Neural progenitor cell (in vitro differentiated cells): ENCODE measurements around the gene CEP131. TPM values are rescaled to one million over a fixed set of nuclear protein-coding genes. Genes with fewer than 3 reads are reported as not detected.

ENCODE experiments used
- DNase-seq: peaks from one replicate; pipeline ENCODE4 v3.0.0-alpha.2; 2016; ENCODE audit warnings: low spot score
- H2AFZ ChIP-seq: fragments of 200-600 bp; sonication (generic); replicated peaks from 2 replicates; pipeline ENCODE4 v1.6.1; 2016; ENCODE audit warnings: antibody characterized with exemption
- H3F3A ChIP-seq: fragments of 200-600 bp; sonication (generic); 2 replicates; pipeline ENCODE4 v1.6.1; 2016; ENCODE audit warnings: antibody characterized with exemption, low read depth
- H3K27ac ChIP-seq: fragments of 200-600 bp; sonication (generic); 2 replicates; pipeline ENCODE4 v1.5.1; 2016; ENCODE audit warnings: mild to moderate bottlenecking
- H3K27me3 ChIP-seq: fragments of 200-600 bp; sonication (generic); 2 replicates; pipeline ENCODE4 v1.6.1; 2016; ENCODE audit warnings: mild to moderate bottlenecking, moderate library complexity
- H3K36me3 ChIP-seq: fragments of 200-600 bp; sonication (generic); 2 replicates; pipeline ENCODE4 v1.5.1; 2016
- H3K4me1 ChIP-seq: fragments of 200-600 bp; sonication (generic); 2 replicates; pipeline ENCODE4 v1.6.1; 2016; ENCODE audit warnings: mixed run types
- H3K4me2 ChIP-seq: fragments of 200-600 bp; sonication (generic); 2 replicates; pipeline ENCODE4 v1.6.1; 2016
- H3K4me3 ChIP-seq: fragments of 200-600 bp; sonication (generic); 2 replicates; pipeline ENCODE4 v1.5.1; 2016
- H3K79me2 ChIP-seq: fragments of 200-600 bp; sonication (generic); 2 replicates; pipeline ENCODE4 v1.6.1; 2016; ENCODE audit warnings: low read depth
- H3K9ac ChIP-seq: fragments of 200-600 bp; sonication (generic); 2 replicates; pipeline ENCODE4 v1.6.1; 2016
- H3K9me3 ChIP-seq: fragments of 200-600 bp; sonication (generic); 2 replicates; pipeline ENCODE4 v1.5.1; 2016; ENCODE audit warnings: low read depth
- H4K20me1 ChIP-seq: fragments of 200-600 bp; sonication (generic); 2 replicates; pipeline ENCODE4 v1.6.1; 2016; ENCODE audit warnings: low read depth
- H3K27ac Mint-ChIP-seq: 3 replicates; pipeline ENCODE4 v1.8.0; 2021; ENCODE audit warnings: mixed read lengths
- H3K27me3 Mint-ChIP-seq: 2 replicates; pipeline ENCODE4 v1.8.0; 2022; ENCODE audit warnings: low read depth, mild to moderate bottlenecking, inconsistent platforms, moderate library complexity, mixed read lengths; ENCODE audit not compliant: insufficient read depth
- H3K36me3 Mint-ChIP-seq: 3 replicates; pipeline ENCODE4 v1.8.0; 2021; ENCODE audit warnings: mixed read lengths
- H3K4me1 Mint-ChIP-seq: 3 replicates; pipeline ENCODE4 v1.8.0; 2021; ENCODE audit warnings: mixed read lengths
- H3K4me3 Mint-ChIP-seq: 3 replicates; pipeline ENCODE4 v1.8.0; 2021; ENCODE audit warnings: mild to moderate bottlenecking, moderate library complexity, mixed read lengths
- H3K9me3 Mint-ChIP-seq: 3 replicates; pipeline ENCODE4 v1.8.0; 2020; ENCODE audit warnings: mixed read lengths
- CTCF ChIP-seq: fragments of 200-600 bp; sonication (generic); IDR thresholded peaks from 2 replicates; pipeline ENCODE4 v1.5.1; 2017; ENCODE audit warnings: antibody characterized with exemption, mild to moderate bottlenecking
- EZH2 ChIP-seq: fragments of 200-600 bp; sonication (generic); IDR thresholded peaks from 2 replicates; pipeline ENCODE4 v1.6.1; 2017; ENCODE audit warnings: antibody characterized with exemption, mild to moderate bottlenecking, moderate library complexity
- EZH2phosphoT487 ChIP-seq: fragments of 200-600 bp; sonication (generic); IDR thresholded peaks from 2 replicates; pipeline ENCODE4 v1.6.1; 2017; ENCODE audit warnings: antibody characterized with exemption
- total RNA-seq: library from RNA; depleted of rRNA; stranded (reverse); fragments of >200 nt; gene quantifications from 2 replicates; pipeline ENCODE4 v1.2.3, GENCODE V29; 2015; ENCODE audit warnings: low replicate concordance

CEP131 gene
- total RNA-seq, 1 donor from 2014 or later, result 7.7 TPM

- Histone ChIP-seq H3K9ac (no peak within 1 kb of the TSS), H3K4me2 (peak within 1 kb of the TSS; percentile 84), H3K4me1 (peaks cover 13% of the 10 kb centered on the region), H4K20me1 (no peaks in the 10 kb centered on the region), H3K79me2 (no peaks in the 10 kb centered on the region), H3K9me3 (no peaks in the 10 kb centered on the region), H2AFZ (no peak within 1 kb of the TSS), H3K4me3 (peak within 1 kb of the TSS; percentile 50), H3F3A (peaks cover 21% of the 10 kb centered on the region), H3K36me3 (no peaks in the 10 kb centered on the region), H3K27me3 (peaks cover 9% of the 10 kb centered on the region), H3K27ac (no peak within 1 kb of the TSS)
- peak; percentile 71 for DNase-seq
- TF ChIP-seq EZH2phosphoT487 (no peak), EZH2 (no peak), CTCF (no peak)
- H3K27ac Mint-ChIP-seq, result peak within 1 kb of the TSS; percentile 33
- H3K4me3 Mint-ChIP-seq, result peak within 1 kb of the TSS; percentile 75
- no peaks in the 10 kb centered on the region for H3K9me3 Mint-ChIP-seq
- H3K36me3 Mint-ChIP-seq, result no peaks in the 10 kb centered on the region
- H3K4me1 Mint-ChIP-seq, result peaks cover 10% of the 10 kb centered on the region
- no peaks in the 10 kb centered on the region for H3K27me3 Mint-ChIP-seq
Observed at GRCh38 chr17:81165246-81166032, 57.3 kb downstream of the CEP131 start, which contains the start of gene PVALEF. Gene PVALEF (plus strand): TSS chr17:81165507. CDS start chr17:81181227, 15,720 bp downstream.

- peaks cover 13% of the 10 kb centered on the region for H3K4me1 ChIP-seq
- H3K27me3 Mint-ChIP-seq, result no peaks in the 10 kb centered on the region
- DNase-seq, result peak; percentile 33
- peaks cover 9% of the 10 kb centered on the region for H3K27me3 ChIP-seq
- H3K36me3 Mint-ChIP-seq, result no peaks in the 10 kb centered on the region
- H3K9me3 ChIP-seq, result no peaks in the 10 kb centered on the region
- no peak overlapping the region for H3K4me3 ChIP-seq
- peaks cover 10% of the 10 kb centered on the region for H3K4me1 Mint-ChIP-seq
- H3F3A ChIP-seq, result peaks cover 12% of the 10 kb centered on the region
- peak overlapping the region; percentile 33 for H3K27ac Mint-ChIP-seq
- no peak overlapping the region for H3K9ac ChIP-seq
- no peak overlapping the region for H2AFZ ChIP-seq
- H3K4me2 ChIP-seq, result peak overlapping the region; percentile 84
- no peaks in the 10 kb centered on the region for H4K20me1 ChIP-seq
- TF ChIP-seq CTCF, result no peak
- no peak for TF ChIP-seq EZH2phosphoT487
- TF ChIP-seq EZH2, result no peak
- no peaks in the 10 kb centered on the region for H3K9me3 Mint-ChIP-seq
- H3K27ac ChIP-seq, result no peak overlapping the region
- H3K36me3 ChIP-seq, result no peaks in the 10 kb centered on the region
- peak overlapping the region; percentile 75 for H3K4me3 Mint-ChIP-seq
- no peaks in the 10 kb centered on the region for H3K79me2 ChIP-seq
Observed at GRCh38 chr17:81164371-81165245, 58.2 kb downstream of the CEP131 start.

- Histone ChIP-seq H3K4me3 (no peak overlapping the region), H3K27me3 (peaks cover 9% of the 10 kb centered on the region), H3K4me2 (no peak overlapping the region), H2AFZ (no peak overlapping the region), H3K36me3 (no peaks in the 10 kb centered on the region), H3K79me2 (no peaks in the 10 kb centered on the region), H3K27ac (no peak overlapping the region), H3K9me3 (no peaks in the 10 kb centered on the region), H3F3A (peaks cover 12% of the 10 kb centered on the region), H4K20me1 (no peaks in the 10 kb centered on the region), H3K9ac (no peak overlapping the region), H3K4me1 (peaks cover 13% of the 10 kb centered on the region)
- H3K27ac Mint-ChIP-seq, result peak overlapping the region; percentile 33
- TF ChIP-seq EZH2, result no peak
- TF ChIP-seq CTCF, result no peak
- no peak for TF ChIP-seq EZH2phosphoT487
- H3K9me3 Mint-ChIP-seq, result no peaks in the 10 kb centered on the region
- H3K36me3 Mint-ChIP-seq, result no peaks in the 10 kb centered on the region
- H3K4me3 Mint-ChIP-seq, result peak overlapping the region; percentile 64
- no peaks in the 10 kb centered on the region for H3K27me3 Mint-ChIP-seq
- DNase-seq, result no peak
- peaks cover 10% of the 10 kb centered on the region for H3K4me1 Mint-ChIP-seq
Observed at GRCh38 chr17:81163703-81164370, 58.9 kb downstream of the CEP131 start.
